K562 (cell line): ENCODE results near the gene VPS41.

ENCODE experiments used
- CTCF ChIP-seq, 3 experiments: IDR thresholded peaks in 2 of 3; conservative IDR thresholded peaks in 1 of 3; 2 replicates each; pipeline ENCODE4 v1.5.1; 2011 to 2012; ENCODE audit warnings: low read length in 3 of 3, mild to moderate bottlenecking in 3 of 3, control low read depth in 2 of 3, improper control_type of control experiment in 1 of 3, inconsistent platforms in 1 of 3, low read depth in 1 of 3, mixed read lengths in 1 of 3, moderate library complexity in 1 of 3; ENCODE audit not compliant: insufficient read depth in 2 of 3
- GTF2F1 ChIP-seq: IDR thresholded peaks from 2 replicates; pipeline ENCODE4 v1.6.1; 2011; ENCODE audit warnings: low read depth, low read length, improper control_type of control experiment
- GTF3C2 ChIP-seq: IDR thresholded peaks from 3 replicates; pipeline ENCODE4 v1.6.1; 2011; ENCODE audit warnings: borderline replicate concordance, mild to moderate bottlenecking, moderate library complexity; ENCODE audit not compliant: insufficient read length; ENCODE audit errors: extremely low read depth
- MCM7 ChIP-seq, 2 experiments: fragments of 450-650 bp; IDR thresholded peaks; 2 replicates each; pipeline ENCODE4 v1.6.1; 2016 to 2018
- PHB2 ChIP-seq: fragments of 450-650 bp; IDR thresholded peaks from 2 replicates; pipeline ENCODE4 v1.6.1; 2017; ENCODE audit warnings: low read depth
- PTTG1 ChIP-seq: fragments of 450-650 bp; IDR thresholded peaks from 2 replicates; pipeline ENCODE4 v1.6.1; 2016; ENCODE audit warnings: low read depth, mild to moderate bottlenecking, missing genetic modification characterization, missing compliant biosample characterization
- SNRNP70 ChIP-seq: fragments of 200-400 bp; formaldehyde crosslinking; optimal IDR thresholded peaks from 2 replicates; pipeline ENCODE3; 2017; ENCODE audit warnings: low read depth, low read length
- ZBTB1 ChIP-seq: sonication (generic); formaldehyde crosslinking; IDR thresholded peaks from 2 replicates; pipeline ENCODE4 v1.8.1; 2023; ENCODE audit warnings: missing genetic modification reagents, low read depth, mild to moderate bottlenecking, borderline replicate concordance
- ZNF274 ChIP-seq: IDR thresholded peaks from 2 replicates; pipeline ENCODE4 v1.6.1; 2011; ENCODE audit warnings: low read depth, mild to moderate bottlenecking, low read length, moderate library complexity, borderline replicate concordance
- ZNF551 ChIP-seq: fragments of 250-450 bp; sonication (Bioruptor Pico); IDR thresholded peaks from 2 replicates; pipeline ENCODE4 v1.5.0; 2021; ENCODE audit warnings: mild to moderate bottlenecking, moderate library complexity
- TF ChIP-seq, protein P1 (sequence below): fragments of 250-450 bp; sonication (Bioruptor Pico); IDR thresholded peaks from 2 replicates; pipeline ENCODE4 v1.5.0; 2020; ENCODE audit warnings: mild to moderate bottlenecking, borderline replicate concordance

GRCh38 chr7:38743899-38744298 is 165.1 kb downstream of the VPS41 start:
- TF ChIP-seq PHB2 (no peak), MCM7 (IDR thresholded peaks at IDR 0.05) (no peak), PTTG1 (tag) (no peak), ZBTB1 (CRISPR knock-in tag) (no peak), ZNF274 (no peak), ZNF551 (no peak), CTCF (IDR thresholded peaks at IDR 0.05 in 2 of 3, conservative IDR thresholded peaks at IDR 0.05 in 1 of 3; ENCODE audit: insufficient read depth in 2 of 3, low read depth in 1 of 3, low read length in 3 of 3) (no peak), GTF3C2 (no peak), GTF2F1 (no peak), SNRNP70 (no peak)
- TF ChIP-seq, protein P1, sequence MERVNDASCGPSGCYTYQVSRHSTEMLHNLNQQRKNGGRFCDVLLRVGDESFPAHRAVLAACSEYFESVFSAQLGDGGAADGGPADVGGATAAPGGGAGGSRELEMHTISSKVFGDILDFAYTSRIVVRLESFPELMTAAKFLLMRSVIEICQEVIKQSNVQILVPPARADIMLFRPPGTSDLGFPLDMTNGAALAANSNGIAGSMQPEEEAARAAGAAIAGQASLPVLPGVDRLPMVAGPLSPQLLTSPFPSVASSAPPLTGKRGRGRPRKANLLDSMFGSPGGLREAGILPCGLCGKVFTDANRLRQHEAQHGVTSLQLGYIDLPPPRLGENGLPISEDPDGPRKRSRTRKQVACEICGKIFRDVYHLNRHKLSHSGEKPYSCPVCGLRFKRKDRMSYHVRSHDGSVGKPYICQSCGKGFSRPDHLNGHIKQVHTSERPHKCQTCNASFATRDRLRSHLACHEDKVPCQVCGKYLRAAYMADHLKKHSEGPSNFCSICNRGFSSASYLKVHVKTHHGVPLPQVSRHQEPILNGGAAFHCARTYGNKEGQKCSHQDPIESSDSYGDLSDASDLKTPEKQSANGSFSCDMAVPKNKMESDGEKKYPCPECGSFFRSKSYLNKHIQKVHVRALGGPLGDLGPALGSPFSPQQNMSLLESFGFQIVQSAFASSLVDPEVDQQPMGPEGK (CRISPR knock-in tag): no peak
